Measurements from ENCODE around the gene DRAM1. TPM values are rescaled to one million over a fixed set of nuclear protein-coding genes. Genes with fewer than 3 reads are reported as not detected.

The DRAM1 gene
- total RNA-seq, 4 donors from 2014 or later = 10.0 to 24.9 (median 17.8) TPM

- DNase-seq (ENCODE audit: extremely low spot score) = no peak
- WGBS = 39% methylated on average over 9 of the region's 9 CpGs
- H3K4me3 ChIP-seq = no peak overlapping the region
- TF ChIP-seq CTCF (IDR thresholded peaks at IDR 0.05) (no peak), POLR2A (IDR thresholded peaks at IDR 0.05; ENCODE audit: low read depth) (no peak), EP300 (IDR thresholded peaks at IDR 0.05) (no peak), POLR2AphosphoS5 (IDR thresholded peaks at IDR 0.05) (peak in 1 of 2 donors; percentile 61)
- no peaks in the 10 kb centered on the region for H3K36me3 ChIP-seq
- H3K27me3 ChIP-seq = peaks cover 0 to 4% (median 0%) of the 10 kb centered on the region in 4 donors
- intact Hi-C loops (cut with DNase I) = loop anchor here (5.0 to 10.0 kb wide), 2 partner anchors 129 to 546 kb away; partner anchors contain the start of genes IGF1 and WASHC3
- no peaks in the 10 kb centered on the region for H3K9me3 ChIP-seq
- H3K4me1 ChIP-seq = peaks cover 4 to 20% (median 13%) of the 10 kb centered on the region in 4 donors
- peak overlapping the region; percentile 50 to 66 (median 54) for H3K27ac ChIP-seq (replicated peaks in 1 of 4)
These were observed 58.7 kb downstream of the DRAM1 start for GRCh38 chr12:101935890-101936746.

- Histone ChIP-seq H3K9me3 (no peaks in the 10 kb centered on the region), H3K4me3 (no peak overlapping the region), H3K27me3 (peaks cover 0 to 4% (median 0%) of the 10 kb centered on the region in 4 donors), H3K27ac (replicated peaks in 1 of 4) (peak overlapping the region; percentile 2 to 50 (median 25)), H3K36me3 (no peaks in the 10 kb centered on the region), H3K4me1 (peaks cover 4 to 32% (median 20%) of the 10 kb centered on the region in 4 donors)
- DNase-seq (ENCODE audit: extremely low spot score) = no peak
- 54% methylated on average over 3 of the region's 3 CpGs for WGBS
- intact Hi-C loops (cut with DNase I) = loop anchor here (5.0 to 10.0 kb wide), 2 partner anchors 125 to 543 kb away; partner anchors contain the start of genes IGF1 and WASHC3
- TF ChIP-seq EP300 (IDR thresholded peaks at IDR 0.05) (no peak), CTCF (IDR thresholded peaks at IDR 0.05) (no peak), POLR2A (IDR thresholded peaks at IDR 0.05; ENCODE audit: low read depth) (no peak), POLR2AphosphoS5 (IDR thresholded peaks at IDR 0.05) (no peak)
These were observed 61.9 kb downstream of the DRAM1 start for GRCh38 chr12:101939306-101939705.

GRCh38 chr12:101939856-101940265, 62.5 kb downstream of the DRAM1 start:
- TF ChIP-seq CTCF (IDR thresholded peaks at IDR 0.05) (peak; percentile 69 to 78 (median 69)), EP300 (IDR thresholded peaks at IDR 0.05) (no peak)
- no peak for DNase-seq (ENCODE audit: extremely low spot score)
- H3K27ac ChIP-seq (replicated peaks in 1 of 4) = peak overlapping the region; percentile 2 to 60 (median 44)

GRCh38 chr12:101940400-101940950, 63.1 kb downstream of the DRAM1 start:
- Histone ChIP-seq H3K27me3 (no peaks in the 10 kb centered on the region), H3K4me1 (peaks cover 4 to 32% (median 20%) of the 10 kb centered on the region in 4 donors), H3K9me3 (no peaks in the 10 kb centered on the region), H3K27ac (replicated peaks in 1 of 4) (peak overlapping the region; percentile 2 to 60 (median 39)), H3K4me3 (no peak overlapping the region), H3K36me3 (no peaks in the 10 kb centered on the region)
- no peak for DNase-seq (ENCODE audit: extremely low spot score)
- WGBS = 69% methylated on average over 5 of the region's 5 CpGs
- TF ChIP-seq EP300 (IDR thresholded peaks at IDR 0.05) = no peak
- no peak for TF ChIP-seq POLR2A (IDR thresholded peaks at IDR 0.05; ENCODE audit: low read depth)
- no peak for TF ChIP-seq CTCF (IDR thresholded peaks at IDR 0.05)
- no peak for TF ChIP-seq POLR2AphosphoS5 (IDR thresholded peaks at IDR 0.05)
- intact Hi-C loops (cut with DNase I) = no loop called here

More at GRCh38 chr12:101939856-101940265, 62.5 kb downstream of the DRAM1 start:
- Histone ChIP-seq H3K36me3 (no peaks in the 10 kb centered on the region), H3K4me1 (peaks cover 4 to 32% (median 20%) of the 10 kb centered on the region in 4 donors), H3K4me3 (no peak overlapping the region), H3K27me3 (peaks cover 0 to 3% (median 0%) of the 10 kb centered on the region in 4 donors), H3K9me3 (no peaks in the 10 kb centered on the region)
- intact Hi-C loops (cut with DNase I) = loop anchor here (5.0 to 10.0 kb wide), 2 partner anchors 125 to 542 kb away; partner anchors contain the start of genes IGF1 and WASHC3
- 10% methylated on average over 3 of the region's 3 CpGs for WGBS
